Measurements from ENCODE around the gene OTOS. TPM values are rescaled to one million over a fixed set of nuclear protein-coding genes. Genes with fewer than 3 reads are reported as not detected.
A peak's percentile ranks its signal among the peaks of the same experiment; 100 is the strongest.

Gene OTOS
- total RNA-seq, 1 experiment from 2014 or later = not detected

- TF ChIP-seq POLR2AphosphoS5 (IDR thresholded peaks at IDR 0.05; ENCODE audit: low read depth, low read length) (peak; percentile 83), SIN3A (IDR thresholded peaks at IDR 0.05; ENCODE audit: low read depth) (peak; percentile 81)
Observed at GRCh38 chr2:240136013-240136670, 4.3 kb downstream of the OTOS start, which contains the start of gene COPS9 (continued).

DNA sequence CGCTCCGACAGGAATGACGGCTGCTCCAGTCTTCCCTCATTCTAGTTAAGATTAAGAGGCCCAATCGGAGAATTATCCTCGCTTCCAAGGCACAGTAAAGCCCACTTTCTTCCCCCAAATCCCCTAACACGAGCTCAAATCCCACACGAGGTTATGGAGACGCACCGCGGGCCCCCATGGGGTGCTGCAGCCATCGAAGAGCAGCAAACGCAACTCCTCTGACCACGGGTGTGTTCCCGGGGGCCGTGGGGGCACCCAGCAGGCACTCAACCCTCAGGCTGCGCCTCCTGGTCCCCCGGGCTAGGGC is 4.8 kb downstream of the OTOS start:
- DNase-seq (ENCODE audit: low read depth, low spot score) = no peak
- Histone ChIP-seq H3K4me1 (ENCODE audit: control insufficient read depth in 1 of 2, insufficient read depth in 2 of 2, low read length in 2 of 2) (peaks cover 7 to 18% of the 10 kb centered on the region in 2 experiments; a peak in 3 of 4 replicates), H3K4me2 (ENCODE audit: low read length) (peak overlapping the region; percentile 93), H4K20me1 (ENCODE audit: insufficient read depth) (no peaks in the 10 kb centered on the region), H3K27ac (ENCODE audit: low read depth, low read length) (peak overlapping the region; percentile 34; the same call in 1 of the 2 replicates), H3K4me3 (replicated peaks in 1 of 2; ENCODE audit: low read depth in 1 of 2, low read length in 2 of 2) (peak overlapping the region; percentile 67 to 99), H3K9me2 (ENCODE audit: insufficient read depth) (no peaks in the 10 kb centered on the region), H3K9ac (ENCODE audit: low read length) (peak overlapping the region; percentile 95), H3K79me2 (ENCODE audit: insufficient read depth, low read length) (peaks cover 31% of the 10 kb centered on the region), H3K27me3 (ENCODE audit: insufficient read depth, low read length) (no peaks in the 10 kb centered on the region), H3K9me3 (ENCODE audit: control insufficient read depth in 1 of 2, insufficient read depth in 1 of 2, low read depth in 1 of 2, low read length in 2 of 2) (no peaks in the 10 kb centered on the region), H3K36me3 (ENCODE audit: control insufficient read depth in 1 of 2, insufficient read depth in 2 of 2, low read length in 2 of 2) (peaks cover 16 to 21% of the 10 kb centered on the region in 2 experiments; a peak in 3 of 4 replicates), H2AFZ (ENCODE audit: low read depth, low read length, poor library complexity, severe bottlenecking) (no peak overlapping the region)
- ATAC-seq = peak; percentile 17
- no TSS peak for BruUV-seq (replicated peaks)
- CTCF ChIA-PET = no interaction called here
- POLR2A ChIA-PET = no interaction called here
- RAD21 ChIA-PET (ENCODE audit: low non-redundant PET in 1 of 2, low total read pairs in 2 of 2, uncharacterized antibody in 2 of 2, unreplicated experiment in 2 of 2) = no interaction called here
- intact Hi-C loops (cut with micrococcal nuclease) = no loop called here
- TF ChIP-seq EZH2 (IDR thresholded peaks at IDR 0.05) (no peak), SRF (IDR thresholded peaks at IDR 0.05; ENCODE audit: low read depth) (no peak), CEBPB (IDR thresholded peaks at IDR 0.05; ENCODE audit: low read depth) (no peak), MAX (IDR thresholded peaks at IDR 0.05) (no peak), SP1 (IDR thresholded peaks at IDR 0.05; ENCODE audit: low read depth) (no peak), CBX3 (IDR thresholded peaks at IDR 0.05; ENCODE audit: low read depth) (no peak), JUND (IDR thresholded peaks at IDR 0.05) (no peak), ZFX (IDR thresholded peaks at IDR 0.05) (no peak), ELF1 (IDR thresholded peaks at IDR 0.05; ENCODE audit: borderline replicate concordance, low read depth) (no peak), ZNF274 (IDR thresholded peaks at IDR 0.05; ENCODE audit: low read depth, low read length) (no peak), YY1 (IDR thresholded peaks at IDR 0.05; ENCODE audit: extremely low read depth, insufficient replicate concordance, low read depth, low read length) (no peak), SIN3A (IDR thresholded peaks at IDR 0.05; ENCODE audit: low read depth) (no peak), EZH2phosphoT487 (IDR thresholded peaks at IDR 0.05; ENCODE audit: borderline replicate concordance) (no peak), POLR2A (IDR thresholded peaks at IDR 0.05; ENCODE audit: borderline replicate concordance, extremely low read depth, insufficient read depth, insufficient read length) (no peak), EGR1 (IDR thresholded peaks at IDR 0.05; ENCODE audit: low read depth) (no peak)
- TF ChIP-seq, protein P1, sequence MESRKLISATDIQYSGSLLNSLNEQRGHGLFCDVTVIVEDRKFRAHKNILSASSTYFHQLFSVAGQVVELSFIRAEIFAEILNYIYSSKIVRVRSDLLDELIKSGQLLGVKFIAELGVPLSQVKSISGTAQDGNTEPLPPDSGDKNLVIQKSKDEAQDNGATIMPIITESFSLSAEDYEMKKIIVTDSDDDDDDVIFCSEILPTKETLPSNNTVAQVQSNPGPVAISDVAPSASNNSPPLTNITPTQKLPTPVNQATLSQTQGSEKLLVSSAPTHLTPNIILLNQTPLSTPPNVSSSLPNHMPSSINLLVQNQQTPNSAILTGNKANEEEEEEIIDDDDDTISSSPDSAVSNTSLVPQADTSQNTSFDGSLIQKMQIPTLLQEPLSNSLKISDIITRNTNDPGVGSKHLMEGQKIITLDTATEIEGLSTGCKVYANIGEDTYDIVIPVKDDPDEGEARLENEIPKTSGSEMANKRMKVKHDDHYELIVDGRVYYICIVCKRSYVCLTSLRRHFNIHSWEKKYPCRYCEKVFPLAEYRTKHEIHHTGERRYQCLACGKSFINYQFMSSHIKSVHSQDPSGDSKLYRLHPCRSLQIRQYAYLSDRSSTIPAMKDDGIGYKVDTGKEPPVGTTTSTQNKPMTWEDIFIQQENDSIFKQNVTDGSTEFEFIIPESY (IDR thresholded peaks at IDR 0.05; ENCODE audit: extremely low read depth, insufficient replicate concordance, low read length) = no peak
- TF ChIP-seq, protein P2, sequence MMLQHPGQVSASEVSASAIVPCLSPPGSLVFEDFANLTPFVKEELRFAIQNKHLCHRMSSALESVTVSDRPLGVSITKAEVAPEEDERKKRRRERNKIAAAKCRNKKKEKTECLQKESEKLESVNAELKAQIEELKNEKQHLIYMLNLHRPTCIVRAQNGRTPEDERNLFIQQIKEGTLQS (IDR thresholded peaks at IDR 0.05) = no peak
- TF ChIP-seq, protein P3, sequence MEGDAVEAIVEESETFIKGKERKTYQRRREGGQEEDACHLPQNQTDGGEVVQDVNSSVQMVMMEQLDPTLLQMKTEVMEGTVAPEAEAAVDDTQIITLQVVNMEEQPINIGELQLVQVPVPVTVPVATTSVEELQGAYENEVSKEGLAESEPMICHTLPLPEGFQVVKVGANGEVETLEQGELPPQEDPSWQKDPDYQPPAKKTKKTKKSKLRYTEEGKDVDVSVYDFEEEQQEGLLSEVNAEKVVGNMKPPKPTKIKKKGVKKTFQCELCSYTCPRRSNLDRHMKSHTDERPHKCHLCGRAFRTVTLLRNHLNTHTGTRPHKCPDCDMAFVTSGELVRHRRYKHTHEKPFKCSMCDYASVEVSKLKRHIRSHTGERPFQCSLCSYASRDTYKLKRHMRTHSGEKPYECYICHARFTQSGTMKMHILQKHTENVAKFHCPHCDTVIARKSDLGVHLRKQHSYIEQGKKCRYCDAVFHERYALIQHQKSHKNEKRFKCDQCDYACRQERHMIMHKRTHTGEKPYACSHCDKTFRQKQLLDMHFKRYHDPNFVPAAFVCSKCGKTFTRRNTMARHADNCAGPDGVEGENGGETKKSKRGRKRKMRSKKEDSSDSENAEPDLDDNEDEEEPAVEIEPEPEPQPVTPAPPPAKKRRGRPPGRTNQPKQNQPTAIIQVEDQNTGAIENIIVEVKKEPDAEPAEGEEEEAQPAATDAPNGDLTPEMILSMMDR (IDR thresholded peaks at IDR 0.05 in 2 of 3, conservative IDR thresholded peaks at IDR 0.05 in 1 of 3; ENCODE audit: borderline replicate concordance in 1 of 3, insufficient read depth in 1 of 3, low read depth in 2 of 3, low read length in 2 of 3) = no peak

Measured in HCT116 (cell line).